Activated T-helper 2 cell treated with anti-CD3 and anti-CD28 coated beads, Interferon-gamma antibody, Interleukin-2, Interleukin-4, amounts not matched to agents 10 μg/mL and 5 μg/mL and 100 μg/mL, durations not matched to agents 14 hours and 24 hours and 36 hours (primary cell): ENCODE data around the gene FOXC1. TPM values are rescaled to one million over a fixed set of nuclear protein-coding genes. Genes with fewer than 3 reads are reported as not detected.

Experiments used
- DNase-seq: peaks from one replicate; pipeline ENCODE4 v3.0.0; 2021; ENCODE audit warnings: low spot score
- H3K27ac Mint-ChIP-seq: one replicate; pipeline ENCODE4 v1.8.0; 2021; ENCODE audit warnings: mixed read lengths
- H3K27me3 Mint-ChIP-seq: one replicate; pipeline ENCODE4 v1.8.0; 2021; ENCODE audit warnings: low read depth, mixed read lengths
- H3K36me3 Mint-ChIP-seq: one replicate; pipeline ENCODE4 v1.8.0; 2021; ENCODE audit warnings: low read depth, mixed read lengths
- H3K4me1 Mint-ChIP-seq: one replicate; pipeline ENCODE4 v1.8.0; 2021; ENCODE audit warnings: low read depth, mixed read lengths
- H3K4me3 Mint-ChIP-seq: one replicate; pipeline ENCODE4 v1.8.0; 2021; ENCODE audit warnings: low read depth, mild to moderate bottlenecking, moderate library complexity, mixed read lengths
- H3K9me3 Mint-ChIP-seq: one replicate; pipeline ENCODE4 v1.8.0; 2021; ENCODE audit warnings: mixed read lengths
- intact Hi-C: fragments of 100-400 bp; cut with micrococcal nuclease; formaldehyde crosslinking; loops from one replicate; pipeline ENCODE4 v1.15.1; 2023
- total RNA-seq: library from RNA; stranded (reverse); gene quantifications from 2 replicates; pipeline ENCODE4 v1.2.3, GENCODE V29; 2022

FOXC1 gene
- total RNA-seq, 1 donor from 2014 or later: 0.07 TPM

- H3K27me3 Mint-ChIP-seq: no peaks in the 10 kb centered on the region
- no peaks in the 10 kb centered on the region for H3K36me3 Mint-ChIP-seq
- intact Hi-C loops: no loop called here
- H3K4me3 Mint-ChIP-seq: no peak overlapping the region
- no peaks in the 10 kb centered on the region for H3K4me1 Mint-ChIP-seq
- DNase-seq: no peak
- H3K9me3 Mint-ChIP-seq: no peaks in the 10 kb centered on the region
- H3K27ac Mint-ChIP-seq: no peak overlapping the region
These were observed 33.4 kb downstream of the FOXC1 start for GRCh38 chr6:1643111-1643510.

- H3K4me3 Mint-ChIP-seq: no peak overlapping the region
- intact Hi-C loops: no loop called here
- H3K36me3 Mint-ChIP-seq: no peaks in the 10 kb centered on the region
- no peak overlapping the region for H3K27ac Mint-ChIP-seq
- no peak for DNase-seq
- no peaks in the 10 kb centered on the region for H3K4me1 Mint-ChIP-seq
- no peaks in the 10 kb centered on the region for H3K9me3 Mint-ChIP-seq
- no peaks in the 10 kb centered on the region for H3K27me3 Mint-ChIP-seq
These were observed 34.2 kb downstream of the FOXC1 start for GRCh38 chr6:1643830-1644445.

GRCh38 chr6:1644516-1645060 lies 34.9 kb downstream of the FOXC1 start:
- intact Hi-C loops: no loop called here
- DNase-seq: no peak
- H3K36me3 Mint-ChIP-seq: no peaks in the 10 kb centered on the region
- no peaks in the 10 kb centered on the region for H3K9me3 Mint-ChIP-seq
- H3K27ac Mint-ChIP-seq: no peak overlapping the region
- no peak overlapping the region for H3K4me3 Mint-ChIP-seq
- H3K27me3 Mint-ChIP-seq: no peaks in the 10 kb centered on the region
- no peaks in the 10 kb centered on the region for H3K4me1 Mint-ChIP-seq

- no peaks in the 10 kb centered on the region for H3K27me3 Mint-ChIP-seq
- no peaks in the 10 kb centered on the region for H3K36me3 Mint-ChIP-seq
- H3K4me1 Mint-ChIP-seq: no peaks in the 10 kb centered on the region
- H3K4me3 Mint-ChIP-seq: no peak overlapping the region
- intact Hi-C loops: no loop called here
- H3K27ac Mint-ChIP-seq: no peak overlapping the region
- no peak for DNase-seq
- H3K9me3 Mint-ChIP-seq: no peaks in the 10 kb centered on the region
These were observed 35.9 kb downstream of the FOXC1 start for GRCh38 chr6:1645466-1646185.

- Mint-ChIP-seq H3K36me3 (no peaks in the 10 kb centered on the region), H3K4me1 (no peaks in the 10 kb centered on the region), H3K27ac (no peak overlapping the region), H3K4me3 (no peak overlapping the region), H3K9me3 (no peaks in the 10 kb centered on the region), H3K27me3 (no peaks in the 10 kb centered on the region)
- no peak for DNase-seq
- intact Hi-C loops: no loop called here
These were observed 41.6 kb downstream of the FOXC1 start for GRCh38 chr6:1651362-1651761.

GRCh38 chr6:1652842-1653241 lies 43.1 kb downstream of the FOXC1 start:
- H3K36me3 Mint-ChIP-seq: no peaks in the 10 kb centered on the region
- no peak overlapping the region for H3K4me3 Mint-ChIP-seq
- no peaks in the 10 kb centered on the region for H3K4me1 Mint-ChIP-seq
- no peak overlapping the region for H3K27ac Mint-ChIP-seq
- intact Hi-C loops: no loop called here
- no peaks in the 10 kb centered on the region for H3K27me3 Mint-ChIP-seq
- DNase-seq: no peak
- no peaks in the 10 kb centered on the region for H3K9me3 Mint-ChIP-seq

- Mint-ChIP-seq H3K9me3 (no peaks in the 10 kb centered on the region), H3K36me3 (no peaks in the 10 kb centered on the region), H3K27me3 (no peaks in the 10 kb centered on the region), H3K4me1 (no peaks in the 10 kb centered on the region), H3K27ac (no peak overlapping the region), H3K4me3 (no peak overlapping the region)
- no peak for DNase-seq
- intact Hi-C loops: no loop called here
These were observed 44.3 kb downstream of the FOXC1 start for GRCh38 chr6:1654054-1654453.

GRCh38 chr6:1657116-1657770 lies 47.5 kb downstream of the FOXC1 start:
- DNase-seq: no peak
- Mint-ChIP-seq H3K9me3 (no peaks in the 10 kb centered on the region), H3K4me3 (no peak overlapping the region), H3K27me3 (no peaks in the 10 kb centered on the region), H3K4me1 (no peaks in the 10 kb centered on the region), H3K27ac (no peak overlapping the region), H3K36me3 (no peaks in the 10 kb centered on the region)
- intact Hi-C loops: no loop called here

GRCh38 chr6:1657771-1658165 lies 48.1 kb downstream of the FOXC1 start:
- Mint-ChIP-seq H3K4me1 (no peaks in the 10 kb centered on the region), H3K27ac (no peak overlapping the region), H3K36me3 (no peaks in the 10 kb centered on the region), H3K27me3 (no peaks in the 10 kb centered on the region), H3K9me3 (no peaks in the 10 kb centered on the region), H3K4me3 (no peak overlapping the region)
- DNase-seq: no peak
- intact Hi-C loops: no loop called here

GRCh38 chr6:1658212-1659005 lies 48.7 kb downstream of the FOXC1 start:
- intact Hi-C loops: no loop called here
- Mint-ChIP-seq H3K9me3 (no peaks in the 10 kb centered on the region), H3K36me3 (no peaks in the 10 kb centered on the region), H3K4me1 (no peaks in the 10 kb centered on the region), H3K27me3 (no peaks in the 10 kb centered on the region), H3K4me3 (no peak overlapping the region), H3K27ac (no peak overlapping the region)
- no peak for DNase-seq

GRCh38 chr6:1659816-1660215 lies 50.1 kb downstream of the FOXC1 start:
- no peak overlapping the region for H3K4me3 Mint-ChIP-seq
- intact Hi-C loops: no loop called here
- no peaks in the 10 kb centered on the region for H3K27me3 Mint-ChIP-seq
- no peaks in the 10 kb centered on the region for H3K9me3 Mint-ChIP-seq
- H3K4me1 Mint-ChIP-seq: no peaks in the 10 kb centered on the region
- H3K27ac Mint-ChIP-seq: no peak overlapping the region
- DNase-seq: no peak
- H3K36me3 Mint-ChIP-seq: no peaks in the 10 kb centered on the region

- no peaks in the 10 kb centered on the region for H3K4me1 Mint-ChIP-seq
- no peak for DNase-seq
- no peaks in the 10 kb centered on the region for H3K27me3 Mint-ChIP-seq
- H3K27ac Mint-ChIP-seq: no peak overlapping the region
- intact Hi-C loops: no loop called here
- no peak overlapping the region for H3K4me3 Mint-ChIP-seq
- H3K9me3 Mint-ChIP-seq: no peaks in the 10 kb centered on the region
- no peaks in the 10 kb centered on the region for H3K36me3 Mint-ChIP-seq
These were observed 52.8 kb downstream of the FOXC1 start for GRCh38 chr6:1662534-1662933.
